HCT116 (cell line): ENCODE results near the gene PLD4. TPM values are rescaled to one million over a fixed set of nuclear protein-coding genes. Genes with fewer than 3 reads are reported as not detected.
"Not testable (repeated sequence)": the region's sequence is repeated elsewhere in the genome, so short reads cannot be mapped to it uniquely, and the experiment has no call there.

Source experiments
- ATAC-seq: fragments of 200-7000 bp; cut with Tn5 transposase; 2 replicates; pipeline ENCODE4 v1.9.1; 2020; ENCODE audit warnings: mild to moderate bottlenecking, moderate library complexity
- BruUV-seq: library from RNA; stranded (reverse); fragments of 400-500 nt; replicated peaks from 2 replicates; lab custom pipeline; 2021; lab: Mats Ljungman, UMichigan
- CTCF ChIA-PET: fragments of 300-600 bp; sonication (Branson Sonifier 250); formaldehyde crosslinking; loops from one replicate; lab custom pipeline; 2021; ENCODE audit warnings: antibody characterized with exemption; lab: Charles Lee
- POLR2A ChIA-PET: fragments of 300-600, 350-600 bp; sonication (Branson Sonifier 250); formaldehyde crosslinking; loops from one replicate; lab custom pipeline; 2021; ENCODE audit warnings: antibody characterized with exemption; lab: Charles Lee
- RAD21 ChIA-PET, 2 experiments: fragments of 300-600 bp; sonication (Branson Sonifier 250); formaldehyde crosslinking; loops; one replicate each; lab custom pipeline; 2023; ENCODE audit warnings: low total read pairs in 2 of 2; ENCODE audit not compliant: uncharacterized antibody in 2 of 2, unreplicated experiment in 2 of 2, low non-redundant PET in 1 of 2; lab: Charles Lee
- DNase-seq: peaks from one replicate; pipeline ENCODE4 v3.0.0-alpha.2; 2010; ENCODE audit warnings: low read depth, low spot score
- H2AFZ ChIP-seq: fragments of 200-600 bp; shearing (Covaris generic), sonication (generic); 2 replicates; pipeline ENCODE4 v1.6.1; 2017; ENCODE audit warnings: low read depth, mixed run types, mixed read lengths, antibody characterized with exemption, low read length; ENCODE audit not compliant: poor library complexity, severe bottlenecking
- H3K27ac ChIP-seq: 2 replicates; pipeline ENCODE4 v1.5.1; 2012; ENCODE audit warnings: low read depth, low read length
- H3K27me3 ChIP-seq: fragments of 200-600 bp; sonication (generic); 2 replicates; pipeline ENCODE4 v1.6.1; 2016; ENCODE audit warnings: mixed run types, low read length, mixed read lengths; ENCODE audit not compliant: insufficient read depth
- H3K36me3 ChIP-seq, 2 experiments: fragments of 200-500 bp in 1 of 2; fragments of 200-600 bp in 1 of 2; sonication (Bioruptor generic) in 1 of 2; sonication (generic) in 1 of 2; 2 replicates each; pipeline versions ENCODE4 v1.5.1 to v1.6.1; 2014 to 2016; ENCODE audit warnings: low read length in 2 of 2, inconsistent platforms in 1 of 2, mixed read lengths in 1 of 2, mixed run types in 1 of 2; ENCODE audit not compliant: insufficient read depth in 2 of 2, control insufficient read depth in 1 of 2
- H3K4me1 ChIP-seq, 2 experiments: fragments of 200-600 bp in 1 of 2; sonication (generic) in 1 of 2; 2 replicates each; pipeline versions ENCODE4 v1.5.1 to v1.6.1; 2012 to 2017; ENCODE audit warnings: low read length in 2 of 2, inconsistent platforms in 1 of 2, mild to moderate bottlenecking in 1 of 2, mixed read lengths in 1 of 2, mixed run types in 1 of 2, moderate library complexity in 1 of 2; ENCODE audit not compliant: insufficient read depth in 2 of 2, control insufficient read depth in 1 of 2
- H3K4me2 ChIP-seq: fragments of 200-600 bp; sonication (generic); 2 replicates; pipeline ENCODE4 v1.6.1; 2017; ENCODE audit warnings: mixed run types, low read length, mixed read lengths
- H3K4me3 ChIP-seq, 2 experiments: fragments of 200-600 bp in 1 of 2; sonication (generic) in 1 of 2; replicated peaks in 1 of 2; 2 replicates each; pipeline ENCODE4 v1.5.1; 2011 to 2016; ENCODE audit warnings: low read length in 2 of 2, control low read depth in 1 of 2, low read depth in 1 of 2, mild to moderate bottlenecking in 1 of 2, mixed read lengths in 1 of 2, mixed run types in 1 of 2
- H3K79me2 ChIP-seq: fragments of 200-600 bp; sonication (generic); 2 replicates; pipeline ENCODE4 v1.6.1; 2017; ENCODE audit warnings: mild to moderate bottlenecking, mixed run types, low read length, moderate library complexity, mixed read lengths; ENCODE audit not compliant: insufficient read depth
- H3K9ac ChIP-seq: fragments of 200-600 bp; sonication (generic); 2 replicates; pipeline ENCODE4 v1.6.1; 2016; ENCODE audit warnings: low read length, mixed read lengths
- H3K9me2 ChIP-seq: fragments of 200-600 bp; sonication (generic), shearing (Covaris generic); 2 replicates; pipeline ENCODE4 v1.6.1; 2017; ENCODE audit warnings: mixed run types, mild to moderate bottlenecking, moderate library complexity; ENCODE audit not compliant: insufficient read depth
- H3K9me3 ChIP-seq, 2 experiments: fragments of 200-500 bp in 1 of 2; fragments of 200-600 bp in 1 of 2; sonication (Bioruptor generic) in 1 of 2; sonication (generic) in 1 of 2; 2 replicates each; pipeline ENCODE4 v1.6.1; 2014 to 2017; ENCODE audit warnings: low read length in 2 of 2, mixed read lengths in 2 of 2, inconsistent platforms in 1 of 2, low read depth in 1 of 2, mild to moderate bottlenecking in 1 of 2, mixed run types in 1 of 2, moderate library complexity in 1 of 2; ENCODE audit not compliant: control insufficient read depth in 1 of 2, insufficient read depth in 1 of 2
- H4K20me1 ChIP-seq: fragments of 200-600 bp; sonication (generic), shearing (Covaris generic); 2 replicates; pipeline ENCODE4 v1.6.1; 2017; ENCODE audit warnings: mixed run types, mild to moderate bottlenecking, moderate library complexity; ENCODE audit not compliant: insufficient read depth
- EZH2 ChIP-seq: fragments of 200-600 bp; sonication (generic); IDR thresholded peaks from 2 replicates; pipeline ENCODE4 v1.6.1; 2017; ENCODE audit warnings: antibody characterized with exemption, mixed run types
- POLR2AphosphoS5 ChIP-seq: IDR thresholded peaks from 2 replicates; pipeline ENCODE4 v1.6.1; 2011; ENCODE audit warnings: mild to moderate bottlenecking, low read depth, low read length, moderate library complexity
- intact Hi-C: fragments of 100-400 bp; cut with micrococcal nuclease; formaldehyde crosslinking; loops from 2 replicates; pipeline ENCODE4 v1.10.0; 2022
- total RNA-seq: library from RNA; stranded (reverse); gene quantifications from one replicate; pipeline ENCODE4 v1.2.1, GENCODE V29; 2021; ENCODE audit not compliant: unreplicated experiment

The PLD4 gene
- total RNA-seq, 1 experiment from 2014 or later = 0.12 TPM

DNA sequence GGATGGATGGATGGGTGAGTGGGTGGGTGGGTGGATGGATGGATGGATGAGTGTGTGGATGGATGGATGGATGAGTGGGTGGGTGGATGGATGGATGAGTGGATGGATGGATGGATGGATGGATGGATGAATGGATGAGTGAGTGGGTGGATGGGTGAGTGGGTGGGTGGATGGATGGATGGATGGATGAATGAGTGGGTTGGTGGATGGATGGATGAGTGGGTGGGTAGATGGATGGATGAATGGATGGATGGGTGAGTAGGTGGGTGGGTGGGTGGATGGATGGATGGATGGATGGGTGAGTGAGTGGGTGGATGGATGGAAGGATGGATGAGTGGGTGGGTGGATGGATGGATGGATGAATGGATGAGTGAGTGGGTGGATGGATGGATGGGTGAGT is 34.4 kb upstream of the PLD4 start:
- H3K9me3 ChIP-seq, H3K4me3 ChIP-seq, H3K9me2 ChIP-seq, RAD21 ChIA-PET, DNase-seq, H3K27me3 ChIP-seq, POLR2A ChIA-PET, H4K20me1 ChIP-seq, CTCF ChIA-PET, H3K27ac ChIP-seq, intact Hi-C loops, H2AFZ ChIP-seq, H3K79me2 ChIP-seq, H3K4me2 ChIP-seq, H3K9ac ChIP-seq, ATAC-seq, BruUV-seq, H3K4me1 ChIP-seq: not testable (repeated sequence)
- H3K36me3 ChIP-seq = peaks cover 2 to 19% of the 10 kb centered on the region in 2 experiments; a peak in 2 of 4 replicates

DNA sequence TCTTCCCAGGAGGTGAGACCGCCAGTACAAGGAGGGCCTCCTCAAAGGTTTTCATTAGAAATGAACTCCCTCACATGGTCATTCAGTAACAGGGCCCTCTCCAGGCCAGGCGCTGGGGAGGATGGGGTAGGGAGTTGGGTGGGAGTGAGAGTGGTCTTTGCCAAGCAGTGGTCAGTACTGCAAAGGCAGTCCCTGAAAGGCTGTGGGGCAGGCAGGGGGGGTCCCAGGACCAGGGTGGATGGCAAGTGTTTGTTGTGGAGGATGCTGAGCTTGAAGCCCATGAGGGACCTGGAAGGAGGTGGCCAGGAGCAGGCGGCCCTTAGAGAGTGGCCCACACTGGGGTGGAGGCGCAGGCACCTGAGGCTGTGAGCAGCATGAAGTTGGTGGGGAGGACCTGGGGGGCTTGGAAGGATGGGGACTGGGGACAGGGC is 33.5 kb upstream of the PLD4 start:
- Histone ChIP-seq H3K9me3 (no peaks in the 10 kb centered on the region), H3K9me2 (no peaks in the 10 kb centered on the region), H4K20me1 (no peaks in the 10 kb centered on the region), H3K79me2 (no peaks in the 10 kb centered on the region), H3K4me2 (no peak overlapping the region)
- CTCF ChIA-PET = no interaction called here
- no peak for DNase-seq
- TF ChIP-seq EZH2 (no peak), POLR2AphosphoS5 (no peak)
- TF ChIP-seq, all 23 proteins: peak for 0
- POLR2A ChIA-PET = no interaction called here
- no peak overlapping the region for H3K27ac ChIP-seq
- peaks cover 0 to 4% of the 10 kb centered on the region in 2 experiments; a peak in 1 of 4 replicates for H3K4me1 ChIP-seq
- peaks cover 0 to 15% of the 10 kb centered on the region in 2 experiments; a peak in 2 of 4 replicates for H3K36me3 ChIP-seq
- H3K27me3 ChIP-seq = no peaks in the 10 kb centered on the region
- H3K4me3 ChIP-seq = no peak overlapping the region
- RAD21 ChIA-PET = no interaction called here
- H3K9ac ChIP-seq = no peak overlapping the region
- intact Hi-C loops = no loop called here
- no peak for ATAC-seq
- no TSS peak for BruUV-seq
- H2AFZ ChIP-seq = no peak overlapping the region
